HG03432 (cell line): Measurements from ENCODE around the gene TAS2R10.

Source experiments
- ATAC-seq: cut with Tn5 transposase; IDR thresholded peaks from one replicate; pipeline ENCODE4 v1.9.1; 2021; ENCODE audit warnings: mild to moderate bottlenecking, moderate library complexity; ENCODE audit not compliant: unreplicated experiment

Gene TAS2R10

DNA sequence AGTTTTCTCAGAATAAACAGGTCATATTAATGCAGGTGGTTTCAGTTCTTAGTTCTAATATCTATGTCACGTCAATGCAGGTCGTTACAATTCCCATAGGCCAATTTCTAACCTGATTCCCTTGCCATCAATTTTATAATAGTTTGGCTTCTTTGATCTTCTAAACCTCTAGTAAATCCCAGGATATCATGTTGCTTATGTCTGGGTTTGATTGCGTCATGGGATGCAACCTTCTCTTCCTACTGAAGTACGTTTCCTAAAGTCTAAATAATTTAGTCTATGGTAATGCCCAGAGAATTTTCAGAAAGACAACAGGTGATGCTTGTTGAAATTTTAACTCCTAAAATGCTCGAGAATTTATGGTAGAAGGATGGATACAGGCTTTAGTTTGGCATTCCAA is 42.9 kb downstream of the TAS2R10 start:
- no peak for ATAC-seq

DNA sequence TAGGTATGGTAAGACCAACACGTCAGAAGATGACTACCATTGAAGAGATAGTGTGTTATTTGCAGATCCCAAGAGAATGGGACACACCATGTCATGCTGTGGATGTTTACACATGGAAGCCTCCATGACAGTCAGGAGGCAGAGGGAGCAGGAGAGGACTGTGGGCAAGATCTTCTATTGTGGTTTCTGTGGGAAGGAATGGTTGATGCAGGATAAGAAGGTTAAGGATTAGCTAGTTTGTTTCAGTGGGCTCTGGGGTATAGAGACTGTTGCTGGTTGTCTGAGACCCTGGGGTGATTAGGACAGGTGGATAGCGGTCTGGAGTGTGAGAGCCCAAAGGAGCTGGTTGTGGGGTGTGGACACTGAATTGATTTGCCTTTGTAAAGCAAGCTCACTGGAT is 47.1 kb downstream of the TAS2R10 start:
- no peak for ATAC-seq
